ENCODE results near the gene TFE3. TPM values are rescaled to one million over a fixed set of nuclear protein-coding genes. Genes with fewer than 3 reads are reported as not detected.

TFE3 gene
- total and polyA plus RNA-seq, 10 of the 15 experiments (the other 5 are each of a cell fraction or from before 2014, with no cell fraction given) = 3.5 to 20.4 (median 11.6) TPM

DNA sequence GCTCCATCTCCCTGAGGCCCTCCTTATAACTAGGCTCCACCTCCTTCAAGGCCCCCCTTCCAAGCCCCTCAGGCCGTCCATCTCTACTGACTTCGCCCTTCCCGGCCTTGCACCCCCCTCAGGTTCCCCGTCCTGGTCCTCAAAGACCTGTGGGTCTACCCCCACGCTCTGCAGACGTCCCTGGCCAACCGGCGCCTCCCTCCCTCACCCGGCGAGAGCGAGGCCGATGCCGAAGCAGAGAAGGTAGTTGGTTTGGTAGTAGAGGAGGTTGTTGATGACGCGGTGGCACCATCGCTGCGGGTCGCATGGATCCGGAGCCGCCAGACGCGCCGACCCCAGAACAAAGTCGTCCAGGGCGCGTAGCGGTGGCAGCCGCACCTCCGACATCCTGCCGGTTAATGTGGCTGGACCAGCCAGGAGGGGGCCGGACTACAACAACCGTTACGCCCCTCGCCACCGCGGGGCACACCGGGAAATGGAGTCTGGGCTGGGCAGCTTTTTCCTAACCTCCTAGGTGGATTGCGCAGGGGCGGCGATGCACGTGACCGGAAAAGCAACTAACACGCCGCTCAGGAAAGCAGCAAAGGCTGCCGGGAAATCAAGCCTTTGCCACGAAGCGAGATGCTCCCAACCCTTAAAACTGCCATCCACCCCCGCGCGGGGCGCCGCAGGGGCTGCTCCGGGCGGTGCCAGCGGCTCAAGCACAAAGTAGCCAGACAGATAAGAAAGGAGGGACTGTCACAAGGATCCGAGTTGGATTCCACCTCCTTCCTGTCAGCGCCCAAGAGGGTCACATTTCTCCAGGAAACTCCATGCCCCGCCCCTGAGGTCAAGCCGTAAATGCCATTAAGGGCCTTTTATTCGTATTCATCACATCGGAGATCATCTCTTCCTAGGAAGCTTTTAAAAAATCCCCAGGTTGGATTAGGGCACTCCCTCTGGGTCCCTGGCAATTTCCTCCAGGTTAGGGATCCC is 30.7 kb upstream of the TFE3 start, which contains the start of gene PRAF2 (continued):
- TF ChIP-seq, protein P1, sequence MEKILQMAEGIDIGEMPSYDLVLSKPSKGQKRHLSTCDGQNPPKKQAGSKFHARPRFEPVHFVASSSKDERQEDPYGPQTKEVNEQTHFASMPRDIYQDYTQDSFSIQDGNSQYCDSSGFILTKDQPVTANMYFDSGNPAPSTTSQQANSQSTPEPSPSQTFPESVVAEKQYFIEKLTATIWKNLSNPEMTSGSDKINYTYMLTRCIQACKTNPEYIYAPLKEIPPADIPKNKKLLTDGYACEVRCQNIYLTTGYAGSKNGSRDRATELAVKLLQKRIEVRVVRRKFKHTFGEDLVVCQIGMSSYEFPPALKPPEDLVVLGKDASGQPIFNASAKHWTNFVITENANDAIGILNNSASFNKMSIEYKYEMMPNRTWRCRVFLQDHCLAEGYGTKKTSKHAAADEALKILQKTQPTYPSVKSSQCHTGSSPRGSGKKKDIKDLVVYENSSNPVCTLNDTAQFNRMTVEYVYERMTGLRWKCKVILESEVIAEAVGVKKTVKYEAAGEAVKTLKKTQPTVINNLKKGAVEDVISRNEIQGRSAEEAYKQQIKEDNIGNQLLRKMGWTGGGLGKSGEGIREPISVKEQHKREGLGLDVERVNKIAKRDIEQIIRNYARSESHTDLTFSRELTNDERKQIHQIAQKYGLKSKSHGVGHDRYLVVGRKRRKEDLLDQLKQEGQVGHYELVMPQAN (conservative IDR thresholded peaks at IDR 0.05) = no peak
- TF ChIP-seq BACH1 (IDR thresholded peaks at IDR 0.05; ENCODE audit: borderline replicate concordance) (no peak), SRF (IDR thresholded peaks at IDR 0.05; ENCODE audit: low read depth in 2 of 2, low read length in 2 of 2) (no peak), PML (IDR thresholded peaks at IDR 0.05; ENCODE audit: low read length) (no peak), RBBP5 (conservative IDR thresholded peaks at IDR 0.05) (no peak), SMARCA5 (IDR thresholded peaks at IDR 0.05) (no peak), NBN (IDR thresholded peaks at IDR 0.05) (no peak), POU2F2 (IDR thresholded peaks at IDR 0.05; ENCODE audit: borderline replicate concordance, low read depth, low read length) (no peak), TCF3 (IDR thresholded peaks at IDR 0.05; ENCODE audit: borderline replicate concordance, insufficient read depth, low read depth, low read length) (no peak), MXI1 (IDR thresholded peaks at IDR 0.05; ENCODE audit: low read depth, low read length) (no peak), EP300 (IDR thresholded peaks at IDR 0.05; ENCODE audit: borderline replicate concordance in 1 of 2, control insufficient read depth in 1 of 2, low read depth in 2 of 2, low read length in 2 of 2) (no peak), JUNB (IDR thresholded peaks at IDR 0.05) (no peak), MEF2A (IDR thresholded peaks at IDR 0.05; ENCODE audit: insufficient read depth, low read depth, low read length) (0 out of 2 replicates have a peak, but pooled peaks have one; percentile 29), SUPT20H (IDR thresholded peaks at IDR 0.05; ENCODE audit: borderline replicate concordance, control insufficient read depth, low read depth, low read length) (no peak)
- TF ChIP-seq, protein P2, sequence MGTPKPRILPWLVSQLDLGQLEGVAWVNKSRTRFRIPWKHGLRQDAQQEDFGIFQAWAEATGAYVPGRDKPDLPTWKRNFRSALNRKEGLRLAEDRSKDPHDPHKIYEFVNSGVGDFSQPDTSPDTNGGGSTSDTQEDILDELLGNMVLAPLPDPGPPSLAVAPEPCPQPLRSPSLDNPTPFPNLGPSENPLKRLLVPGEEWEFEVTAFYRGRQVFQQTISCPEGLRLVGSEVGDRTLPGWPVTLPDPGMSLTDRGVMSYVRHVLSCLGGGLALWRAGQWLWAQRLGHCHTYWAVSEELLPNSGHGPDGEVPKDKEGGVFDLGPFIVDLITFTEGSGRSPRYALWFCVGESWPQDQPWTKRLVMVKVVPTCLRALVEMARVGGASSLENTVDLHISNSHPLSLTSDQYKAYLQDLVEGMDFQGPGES (IDR thresholded peaks at IDR 0.05) = no peak
- TF ChIP-seq, protein P3, sequence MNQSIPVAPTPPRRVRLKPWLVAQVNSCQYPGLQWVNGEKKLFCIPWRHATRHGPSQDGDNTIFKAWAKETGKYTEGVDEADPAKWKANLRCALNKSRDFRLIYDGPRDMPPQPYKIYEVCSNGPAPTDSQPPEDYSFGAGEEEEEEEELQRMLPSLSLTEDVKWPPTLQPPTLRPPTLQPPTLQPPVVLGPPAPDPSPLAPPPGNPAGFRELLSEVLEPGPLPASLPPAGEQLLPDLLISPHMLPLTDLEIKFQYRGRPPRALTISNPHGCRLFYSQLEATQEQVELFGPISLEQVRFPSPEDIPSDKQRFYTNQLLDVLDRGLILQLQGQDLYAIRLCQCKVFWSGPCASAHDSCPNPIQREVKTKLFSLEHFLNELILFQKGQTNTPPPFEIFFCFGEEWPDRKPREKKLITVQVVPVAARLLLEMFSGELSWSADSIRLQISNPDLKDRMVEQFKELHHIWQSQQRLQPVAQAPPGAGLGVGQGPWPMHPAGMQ (IDR thresholded peaks at IDR 0.05; ENCODE audit: borderline replicate concordance) = no peak
- TF ChIP-seq, protein P4, sequence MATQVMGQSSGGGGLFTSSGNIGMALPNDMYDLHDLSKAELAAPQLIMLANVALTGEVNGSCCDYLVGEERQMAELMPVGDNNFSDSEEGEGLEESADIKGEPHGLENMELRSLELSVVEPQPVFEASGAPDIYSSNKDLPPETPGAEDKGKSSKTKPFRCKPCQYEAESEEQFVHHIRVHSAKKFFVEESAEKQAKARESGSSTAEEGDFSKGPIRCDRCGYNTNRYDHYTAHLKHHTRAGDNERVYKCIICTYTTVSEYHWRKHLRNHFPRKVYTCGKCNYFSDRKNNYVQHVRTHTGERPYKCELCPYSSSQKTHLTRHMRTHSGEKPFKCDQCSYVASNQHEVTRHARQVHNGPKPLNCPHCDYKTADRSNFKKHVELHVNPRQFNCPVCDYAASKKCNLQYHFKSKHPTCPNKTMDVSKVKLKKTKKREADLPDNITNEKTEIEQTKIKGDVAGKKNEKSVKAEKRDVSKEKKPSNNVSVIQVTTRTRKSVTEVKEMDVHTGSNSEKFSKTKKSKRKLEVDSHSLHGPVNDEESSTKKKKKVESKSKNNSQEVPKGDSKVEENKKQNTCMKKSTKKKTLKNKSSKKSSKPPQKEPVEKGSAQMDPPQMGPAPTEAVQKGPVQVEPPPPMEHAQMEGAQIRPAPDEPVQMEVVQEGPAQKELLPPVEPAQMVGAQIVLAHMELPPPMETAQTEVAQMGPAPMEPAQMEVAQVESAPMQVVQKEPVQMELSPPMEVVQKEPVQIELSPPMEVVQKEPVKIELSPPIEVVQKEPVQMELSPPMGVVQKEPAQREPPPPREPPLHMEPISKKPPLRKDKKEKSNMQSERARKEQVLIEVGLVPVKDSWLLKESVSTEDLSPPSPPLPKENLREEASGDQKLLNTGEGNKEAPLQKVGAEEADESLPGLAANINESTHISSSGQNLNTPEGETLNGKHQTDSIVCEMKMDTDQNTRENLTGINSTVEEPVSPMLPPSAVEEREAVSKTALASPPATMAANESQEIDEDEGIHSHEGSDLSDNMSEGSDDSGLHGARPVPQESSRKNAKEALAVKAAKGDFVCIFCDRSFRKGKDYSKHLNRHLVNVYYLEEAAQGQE (IDR thresholded peaks at IDR 0.05; ENCODE audit: low read depth, low read length) = no peak
- TF ChIP-seq, protein P5, sequence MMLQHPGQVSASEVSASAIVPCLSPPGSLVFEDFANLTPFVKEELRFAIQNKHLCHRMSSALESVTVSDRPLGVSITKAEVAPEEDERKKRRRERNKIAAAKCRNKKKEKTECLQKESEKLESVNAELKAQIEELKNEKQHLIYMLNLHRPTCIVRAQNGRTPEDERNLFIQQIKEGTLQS (IDR thresholded peaks at IDR 0.05; ENCODE audit: borderline replicate concordance, extremely low read depth, low read depth, low read length) = peak; percentile 71; the same call in 1 of the 2 replicates
- TF ChIP-seq, protein P6, sequence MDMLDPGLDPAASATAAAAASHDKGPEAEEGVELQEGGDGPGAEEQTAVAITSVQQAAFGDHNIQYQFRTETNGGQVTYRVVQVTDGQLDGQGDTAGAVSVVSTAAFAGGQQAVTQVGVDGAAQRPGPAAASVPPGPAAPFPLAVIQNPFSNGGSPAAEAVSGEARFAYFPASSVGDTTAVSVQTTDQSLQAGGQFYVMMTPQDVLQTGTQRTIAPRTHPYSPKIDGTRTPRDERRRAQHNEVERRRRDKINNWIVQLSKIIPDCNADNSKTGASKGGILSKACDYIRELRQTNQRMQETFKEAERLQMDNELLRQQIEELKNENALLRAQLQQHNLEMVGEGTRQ (IDR thresholded peaks at IDR 0.05; ENCODE audit: borderline replicate concordance, low read depth, low read length) = no peak; the same call in 1 of the 2 replicates

Data from GM12878 (cell line).